Amniotic epithelial cell (primary cell): Measurements from ENCODE around the gene DDX41.

Experiments used
- DNase-seq: peaks from one replicate; pipeline ENCODE4 v3.0.0-alpha.2; 2010; ENCODE audit warnings: low read depth

DDX41 gene

GRCh38 chr5:177468685-177469628 lies 47.8 kb downstream of the DDX41 start:
- peak; percentile 68 for DNase-seq

- no peak for DNase-seq
These were observed 48.5 kb downstream of the DDX41 start for GRCh38 chr5:177468329-177468684.

- no peak for DNase-seq
These were observed 49.3 kb downstream of the DDX41 start for GRCh38 chr5:177467436-177467835.

- no peak for DNase-seq
These were observed 49.9 kb downstream of the DDX41 start for GRCh38 chr5:177466861-177467260.

GRCh38 chr5:177465044-177465443 lies 51.7 kb downstream of the DDX41 start:
- DNase-seq: no peak

- DNase-seq: no peak
These were observed 54.6 kb downstream of the DDX41 start for GRCh38 chr5:177462021-177462670.
